Measurements from ENCODE around the gene LRIG1. TPM values are rescaled to one million over a fixed set of nuclear protein-coding genes. Genes with fewer than 3 reads are reported as not detected.

The LRIG1 gene
- total RNA-seq, 3 donors from 2014 or later, result 66.1 to 227 (median 131) TPM

GRCh38 chr3:66365080-66365479, 135.7 kb downstream of the LRIG1 start:
- TF ChIP-seq CTCF (IDR thresholded peaks at IDR 0.05) (no peak), POLR2AphosphoS5 (IDR thresholded peaks at IDR 0.05) (no peak), POLR2A (IDR thresholded peaks at IDR 0.05) (no peak)
- no peak overlapping the region for H3K4me3 ChIP-seq
- H3K4me1 ChIP-seq, result no peaks in the 10 kb centered on the region
- intact Hi-C loops (cut with DNase I; ENCODE audit: low total_unique reads), result no loop called here
- H3K9me3 ChIP-seq, result no peaks in the 10 kb centered on the region
- H3K27me3 ChIP-seq, result no peaks in the 10 kb centered on the region
- no peak for DNase-seq (ENCODE audit: low spot score in 2 of 2)
- H3K27ac ChIP-seq, result no peak overlapping the region
- H3K36me3 ChIP-seq, result no peaks in the 10 kb centered on the region

DNA sequence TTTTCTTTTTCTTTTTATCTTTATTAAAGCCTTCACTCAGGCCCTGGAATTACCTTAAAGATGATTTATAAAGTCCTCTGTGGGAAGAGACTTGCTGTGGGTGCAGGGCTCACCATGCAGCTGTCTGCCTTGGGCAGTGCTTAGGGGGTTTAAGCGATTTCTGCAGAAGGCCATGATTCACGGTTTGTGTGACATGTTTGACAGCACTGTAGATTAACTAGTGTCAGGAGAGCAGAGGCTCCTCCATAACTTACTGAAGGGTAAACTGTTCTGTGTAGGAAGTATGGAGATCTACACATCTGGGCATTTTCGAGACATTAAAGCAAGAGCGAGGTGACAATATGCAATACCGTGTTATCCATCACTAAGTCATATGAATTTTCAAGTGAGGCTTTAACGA, 137.7 kb downstream of the LRIG1 start:
- H3K27ac ChIP-seq, result no peak overlapping the region

GRCh38 chr3:66362541-66362941, 138.3 kb downstream of the LRIG1 start:
- Histone ChIP-seq H3K27ac (no peak overlapping the region), H3K27me3 (no peaks in the 10 kb centered on the region), H3K4me1 (no peaks in the 10 kb centered on the region), H3K4me3 (no peak overlapping the region), H3K9me3 (no peaks in the 10 kb centered on the region), H3K36me3 (no peaks in the 10 kb centered on the region)
- TF ChIP-seq POLR2A (IDR thresholded peaks at IDR 0.05) (no peak), POLR2AphosphoS5 (IDR thresholded peaks at IDR 0.05) (no peak), CTCF (IDR thresholded peaks at IDR 0.05) (no peak)
- DNase-seq (ENCODE audit: low spot score in 2 of 2), result no peak
- intact Hi-C loops (cut with DNase I; ENCODE audit: low total_unique reads), result no loop called here

More for the DNA sequence above, 137.7 kb downstream of the LRIG1 start:
- no peak for DNase-seq (ENCODE audit: low spot score in 2 of 2)
- TF ChIP-seq POLR2AphosphoS5 (IDR thresholded peaks at IDR 0.05), result no peak
- TF ChIP-seq POLR2A (IDR thresholded peaks at IDR 0.05), result no peak
- TF ChIP-seq CTCF (IDR thresholded peaks at IDR 0.05), result no peak
- Histone ChIP-seq H3K36me3 (no peaks in the 10 kb centered on the region), H3K27me3 (no peaks in the 10 kb centered on the region), H3K9me3 (no peaks in the 10 kb centered on the region), H3K4me3 (no peak overlapping the region), H3K4me1 (no peaks in the 10 kb centered on the region)
- intact Hi-C loops (cut with DNase I; ENCODE audit: low total_unique reads), result no loop called here

DNA sequence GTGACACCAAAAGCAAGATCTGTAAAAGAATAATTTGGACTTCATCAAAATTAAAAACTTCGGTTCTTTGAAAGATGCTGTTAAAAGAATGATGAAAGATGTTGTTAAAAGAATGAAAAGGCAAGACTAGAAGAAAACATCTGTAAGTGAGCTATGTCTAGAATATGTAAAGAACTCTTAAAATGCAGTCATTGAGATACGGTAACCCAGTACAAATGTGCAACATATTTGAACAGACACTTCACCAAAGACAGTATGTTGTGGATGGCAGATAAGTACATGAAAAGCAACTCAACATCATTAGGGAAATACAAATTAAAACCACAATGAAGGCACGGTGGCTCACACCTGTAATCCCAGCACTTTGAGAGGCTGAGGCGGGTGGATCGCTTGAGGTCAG, 139.5 kb downstream of the LRIG1 start:
- Histone ChIP-seq H3K4me1 (no peaks in the 10 kb centered on the region), H3K4me3 (no peak overlapping the region), H3K27me3 (no peaks in the 10 kb centered on the region), H3K36me3 (no peaks in the 10 kb centered on the region), H3K9me3 (no peaks in the 10 kb centered on the region), H3K27ac (no peak overlapping the region)
- TF ChIP-seq CTCF (IDR thresholded peaks at IDR 0.05) (no peak), POLR2AphosphoS5 (IDR thresholded peaks at IDR 0.05) (no peak), POLR2A (IDR thresholded peaks at IDR 0.05) (no peak)
- intact Hi-C loops (cut with DNase I; ENCODE audit: low total_unique reads), result no loop called here
- DNase-seq (ENCODE audit: low spot score in 2 of 2), result no peak

DNA sequence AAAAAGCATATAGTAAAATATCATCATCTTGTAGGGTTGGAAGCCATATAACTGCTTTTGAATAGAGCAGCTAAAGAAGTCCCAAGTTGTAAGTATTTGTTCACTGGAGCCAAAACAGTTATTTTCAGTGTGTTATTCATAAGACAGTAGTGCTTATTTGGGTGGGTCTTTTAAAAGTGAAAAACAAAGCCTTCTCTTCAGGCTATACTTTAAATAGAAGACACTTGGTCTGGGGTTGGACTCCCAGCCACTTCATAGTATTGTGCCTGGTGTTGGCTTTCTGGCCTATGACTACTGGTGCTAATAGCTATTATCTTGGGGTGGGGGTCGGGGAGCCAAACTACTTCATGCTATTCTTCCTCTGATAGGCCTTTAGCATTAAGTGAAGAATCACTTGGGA, 144.8 kb downstream of the LRIG1 start:
- H3K27me3 ChIP-seq, result no peaks in the 10 kb centered on the region
- intact Hi-C loops (cut with DNase I; ENCODE audit: low total_unique reads), result no loop called here
- TF ChIP-seq POLR2A (IDR thresholded peaks at IDR 0.05) (no peak), CTCF (IDR thresholded peaks at IDR 0.05) (no peak), POLR2AphosphoS5 (IDR thresholded peaks at IDR 0.05) (no peak)
- H3K4me1 ChIP-seq, result no peaks in the 10 kb centered on the region
- DNase-seq (ENCODE audit: low spot score in 2 of 2), result no peak
- H3K4me3 ChIP-seq, result no peak overlapping the region
- no peaks in the 10 kb centered on the region for H3K36me3 ChIP-seq
- H3K27ac ChIP-seq, result no peak overlapping the region
- no peaks in the 10 kb centered on the region for H3K9me3 ChIP-seq

Measured in breast epithelium (tissue), 4 donors.